H9 (cell line): ENCODE data around the gene EML1. TPM values are rescaled to one million over a fixed set of nuclear protein-coding genes. Genes with fewer than 3 reads are reported as not detected.

Experiments
- DNase-seq: peaks from one replicate; pipeline ENCODE4 v3.0.0-alpha.2; 2017
- H2AFZ ChIP-seq: one replicate; pipeline ENCODE4 v1.6.1; 2013; ENCODE audit warnings: mild to moderate bottlenecking, low read length, control low read depth, moderate library complexity
- H2AK5ac ChIP-seq: 2 replicates; pipeline ENCODE4 v1.6.1; 2013; ENCODE audit warnings: low read length, control low read depth, mixed read lengths; ENCODE audit not compliant: insufficient read length
- H2BK120ac ChIP-seq: one replicate; pipeline ENCODE4 v1.6.1; 2013; ENCODE audit warnings: low read depth, mild to moderate bottlenecking, low read length, control low read depth, inconsistent platforms; ENCODE audit not compliant: poor library complexity, severe bottlenecking
- H2BK12ac ChIP-seq: 2 replicates; pipeline ENCODE4 v1.6.1; 2013; ENCODE audit warnings: low read length, control low read depth, mixed read lengths, low read depth; ENCODE audit not compliant: insufficient read length
- H2BK15ac ChIP-seq: 2 replicates; pipeline ENCODE4 v1.6.1; 2013; ENCODE audit warnings: low read depth, low read length, control low read depth
- H2BK20ac ChIP-seq: one replicate; pipeline ENCODE4 v1.6.1; 2013; ENCODE audit warnings: low read depth, mild to moderate bottlenecking, low read length, control low read depth, inconsistent platforms; ENCODE audit not compliant: poor library complexity, severe bottlenecking
- H2BK5ac ChIP-seq: 2 replicates; pipeline ENCODE4 v1.6.1; 2013; ENCODE audit warnings: low read length, control low read depth, mixed read lengths; ENCODE audit not compliant: insufficient read length
- H3K14ac ChIP-seq: 2 replicates; pipeline ENCODE4 v1.6.1; 2013; ENCODE audit warnings: low read length, control low read depth; ENCODE audit not compliant: insufficient read depth
- H3K18ac ChIP-seq: 2 replicates; pipeline ENCODE4 v1.6.1; 2013; ENCODE audit warnings: low read depth, mild to moderate bottlenecking, mixed read lengths, low read length, control low read depth; ENCODE audit not compliant: insufficient read length
- H3K23ac ChIP-seq: 2 replicates; pipeline ENCODE4 v1.6.1; 2013; ENCODE audit warnings: low read length, control low read depth, mixed read lengths, low read depth; ENCODE audit not compliant: insufficient read length
- H3K23me2 ChIP-seq: 2 replicates; pipeline ENCODE4 v1.6.1; 2013; ENCODE audit warnings: low read depth, mild to moderate bottlenecking, mixed read lengths, low read length, control low read depth; ENCODE audit not compliant: insufficient read length, poor library complexity, severe bottlenecking
- H3K27ac ChIP-seq: 2 replicates; pipeline ENCODE4 v1.5.1; 2013; ENCODE audit warnings: low read length, control low read depth, mixed read lengths, low read depth; ENCODE audit not compliant: insufficient read length
- H3K27me3 ChIP-seq: 2 replicates; pipeline ENCODE4 v1.6.1; 2013; ENCODE audit warnings: low read length, control low read depth, inconsistent platforms; ENCODE audit not compliant: insufficient read depth
- H3K4ac ChIP-seq: 2 replicates; pipeline ENCODE4 v1.6.1; 2013; ENCODE audit warnings: low read depth, mild to moderate bottlenecking, control low read depth, inconsistent platforms, low read length, moderate library complexity
- H3K4me1 ChIP-seq: 2 replicates; pipeline ENCODE4 v1.6.1; 2013; ENCODE audit warnings: low read length, control low read depth, inconsistent platforms; ENCODE audit not compliant: insufficient read depth
- H3K4me2 ChIP-seq: 2 replicates; pipeline ENCODE4 v1.6.1; 2013; ENCODE audit warnings: low read length, control low read depth, mixed read lengths; ENCODE audit not compliant: insufficient read length, insufficient read depth
- H3K56ac ChIP-seq: 2 replicates; pipeline ENCODE4 v1.6.1; 2013; ENCODE audit warnings: low read depth, mild to moderate bottlenecking, mixed read lengths, low read length, control low read depth; ENCODE audit not compliant: insufficient read length
- H3K79me1 ChIP-seq: 2 replicates; pipeline ENCODE4 v1.6.1; 2013; ENCODE audit warnings: low read depth, mild to moderate bottlenecking, moderate library complexity, low read length, control low read depth, inconsistent platforms; ENCODE audit not compliant: insufficient read depth, poor library complexity, severe bottlenecking
- H3K79me2 ChIP-seq: 2 replicates; pipeline ENCODE4 v1.6.1; 2013; ENCODE audit warnings: low read length, control low read depth, inconsistent platforms; ENCODE audit not compliant: insufficient read depth
- H3K9ac ChIP-seq: 2 replicates; pipeline ENCODE4 v1.6.1; 2013; ENCODE audit warnings: low read length, control low read depth, mixed read lengths; ENCODE audit not compliant: insufficient read length; ENCODE audit errors: extremely low read depth
- H3K9me3 ChIP-seq: one replicate; pipeline ENCODE4 v1.6.1; 2013; ENCODE audit warnings: low read depth, low read length, inconsistent platforms; ENCODE audit not compliant: control insufficient read depth
- H3T11ph ChIP-seq: one replicate; pipeline ENCODE4 v1.6.1; 2013; ENCODE audit warnings: mild to moderate bottlenecking, low read length, control low read depth, inconsistent platforms
- H4K20me1 ChIP-seq: one replicate; pipeline ENCODE4 v1.6.1; 2013; ENCODE audit not compliant: control insufficient read depth, insufficient read length, insufficient read depth
- H4K5ac ChIP-seq: 2 replicates; pipeline ENCODE4 v1.6.1; 2013; ENCODE audit warnings: low read depth, mild to moderate bottlenecking, mixed read lengths, low read length, control low read depth; ENCODE audit not compliant: insufficient read length
- H4K8ac ChIP-seq: replicated peaks from 2 replicates; pipeline ENCODE4 v1.6.1; 2013; ENCODE audit warnings: low read length, control low read depth, mixed read lengths, low read depth; ENCODE audit not compliant: insufficient read length
- H4K91ac ChIP-seq: 2 replicates; pipeline ENCODE4 v1.6.1; 2013; ENCODE audit warnings: low read depth, mild to moderate bottlenecking, moderate library complexity, mixed read lengths, low read length, control low read depth; ENCODE audit not compliant: insufficient read length
- H3K27ac Mint-ChIP-seq, 3 experiments: 2 replicates in 2 of 3; 3 replicates in 1 of 3; pipeline ENCODE4 v1.8.0; 2020 to 2021; ENCODE audit warnings: mixed read lengths in 3 of 3, mild to moderate bottlenecking in 1 of 3, moderate library complexity in 1 of 3
- H3K27me3 Mint-ChIP-seq: 2 replicates; pipeline ENCODE4 v1.8.0; 2021; ENCODE audit warnings: low read depth, mild to moderate bottlenecking, moderate library complexity, mixed read lengths
- H3K36me3 Mint-ChIP-seq, 3 experiments: 2 replicates in 2 of 3; 3 replicates in 1 of 3; pipeline ENCODE4 v1.8.0; 2020 to 2021; ENCODE audit warnings: low read depth in 3 of 3, mixed read lengths in 3 of 3; ENCODE audit not compliant: insufficient read depth in 1 of 3
- H3K4me1 Mint-ChIP-seq, 2 experiments: 2 replicates each; pipeline ENCODE4 v1.8.0; 2020; ENCODE audit warnings: mixed read lengths in 2 of 2
- H3K4me3 Mint-ChIP-seq, 2 experiments: 2 replicates in 1 of 2; 3 replicates in 1 of 2; pipeline ENCODE4 v1.8.0; 2020 to 2021; ENCODE audit warnings: mild to moderate bottlenecking in 2 of 2, mixed read lengths in 2 of 2, moderate library complexity in 1 of 2
- H3K9me3 Mint-ChIP-seq, 2 experiments: 2 replicates in 1 of 2; 3 replicates in 1 of 2; pipeline ENCODE4 v1.8.0; 2020; ENCODE audit warnings: mild to moderate bottlenecking in 2 of 2, mixed read lengths in 2 of 2, moderate library complexity in 1 of 2
- CTCF ChIP-seq: fragments of 200-600 bp; sonication (generic); conservative IDR thresholded peaks from 3 replicates; pipeline ENCODE4 v1.8.0; 2021; ENCODE audit warnings: antibody characterized with exemption, mild to moderate bottlenecking
- WGBS: extraction: QIAGEN DNeasy Blood & Tissue Kit; methylation state at CpG from one replicate; pipeline ENCODE4 v1.1.7; 2013; ENCODE audit warnings: missing lambda C conversion rate, low lambda C conversion rate, mixed read lengths; ENCODE audit not compliant: insufficient read length; ENCODE audit errors: extremely low coverage; 5-methylcytosine and 5-hydroxymethylcytosine counted together
- total RNA-seq: library from RNA; stranded (reverse); gene quantifications from 2 replicates; pipeline ENCODE4 v1.2.1, GENCODE V29; 2021

EML1 gene
- total RNA-seq, 1 experiment from 2014 or later: 16.7 TPM

DNA sequence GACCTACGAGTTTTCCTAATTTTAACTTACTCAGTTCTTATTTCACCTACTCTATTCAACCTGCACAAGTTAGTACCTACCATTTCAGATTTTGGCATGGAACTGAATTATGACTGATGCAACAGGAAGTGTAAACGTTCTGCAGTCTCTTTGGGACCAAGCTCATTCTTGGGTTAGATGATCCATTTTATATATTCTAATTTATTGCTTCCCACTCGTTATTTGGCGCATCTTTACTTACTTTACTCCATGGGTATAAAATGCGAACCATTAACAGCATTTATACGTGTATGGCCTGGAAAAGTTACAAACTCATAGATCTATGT is 1.0 kb upstream of the EML1 start:
- H3K27ac ChIP-seq: no peak overlapping the region
- peak overlapping the region; percentile 26 for H3K4me2 ChIP-seq
- H4K5ac ChIP-seq: no peak overlapping the region
- no peak overlapping the region for H2AFZ ChIP-seq
- H4K20me1 ChIP-seq: no peaks in the 10 kb centered on the region
- no peak for TF ChIP-seq CTCF
- H3K23ac ChIP-seq: no peak overlapping the region
- no peak overlapping the region for H2BK12ac ChIP-seq
- H3K4me1 Mint-ChIP-seq: peaks cover 21 to 26% of the 10 kb centered on the region in 2 experiments
- H2BK120ac ChIP-seq: no peak overlapping the region
- WGBS: no CpG with 5 or more reads among the region's 6 CpGs
- no peak overlapping the region for H2BK15ac ChIP-seq
- no peak overlapping the region for H2AK5ac ChIP-seq
- no peak overlapping the region for H3K18ac ChIP-seq
- H3K4me3 Mint-ChIP-seq: peak overlapping the region; percentile 67 to 70
- H3K4ac ChIP-seq: no peak overlapping the region
- H3K23me2 ChIP-seq: peaks cover 4% of the 10 kb centered on the region
- H3K79me2 ChIP-seq: no peaks in the 10 kb centered on the region
- no peak overlapping the region for H3K14ac ChIP-seq
- H3K4me1 ChIP-seq: no peaks in the 10 kb centered on the region
- H3K9me3 ChIP-seq: no peaks in the 10 kb centered on the region
- no peaks in the 10 kb centered on the region for H3K27me3 ChIP-seq
- peak overlapping the region in 1 of 3 experiments; percentile 9; a peak in 1 of 7 replicates for H3K27ac Mint-ChIP-seq
- DNase-seq: no peak
- 0 out of 7 replicates have a peak, but pooled peaks cover 0 to 3% (median 0%) of the 10 kb centered on the region in 3 experiments for H3K36me3 Mint-ChIP-seq
- H3K79me1 ChIP-seq: no peaks in the 10 kb centered on the region
- H2BK20ac ChIP-seq: no peak overlapping the region
- no peak overlapping the region for H4K8ac ChIP-seq
- H3K27me3 Mint-ChIP-seq: peaks cover 20% of the 10 kb centered on the region
- no peak overlapping the region for H4K91ac ChIP-seq
- H3K9ac ChIP-seq: no peak overlapping the region
- H3K9me3 Mint-ChIP-seq: no peaks in the 10 kb centered on the region
- H2BK5ac ChIP-seq: no peak overlapping the region
- no peak overlapping the region for H3T11ph ChIP-seq
- H3K56ac ChIP-seq: no peak overlapping the region
